ENCODE data around the gene FER. TPM values are rescaled to one million over a fixed set of nuclear protein-coding genes. Genes with fewer than 3 reads are reported as not detected.

Gene FER
- polyA plus RNA-seq, 1 donor (not counting 4 experiments of a cell fraction or from before 2014, with no cell fraction given) = 17.1 TPM

DNA sequence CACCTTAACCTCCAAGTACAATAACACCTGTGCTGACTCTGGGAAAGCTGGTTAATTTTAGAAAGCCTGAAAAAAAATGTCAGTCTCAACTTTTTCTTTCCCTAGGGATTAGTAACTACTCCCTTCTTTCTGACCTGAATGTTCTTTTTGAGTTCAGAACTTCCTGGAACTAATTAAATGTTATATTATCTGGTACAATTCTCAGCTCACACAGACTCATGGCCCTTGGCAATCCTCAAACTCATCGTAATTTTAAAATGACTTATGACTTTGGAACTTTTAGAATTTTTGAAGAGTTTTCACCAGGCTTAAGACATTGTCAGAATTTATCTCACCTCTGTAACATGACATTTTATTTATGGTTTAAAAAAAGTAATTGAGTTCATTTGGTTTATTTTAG lies 315.0 kb downstream of the FER start:
- Histone ChIP-seq H3K27ac (ENCODE audit: control insufficient read depth, insufficient read depth, low read length) (no peak overlapping the region), H4K20me1 (ENCODE audit: control insufficient read depth, extremely low read depth, insufficient read depth, low read length) (no peaks in the 10 kb centered on the region)
- no peak for FAIRE-seq

GRCh38 chr5:109063223-109063622 lies 315.5 kb downstream of the FER start:
- H3K4me2 ChIP-seq (ENCODE audit: control insufficient read depth, extremely low read depth, insufficient read depth, low read depth, low read length) = no peak overlapping the region
- H3K9me3 ChIP-seq (ENCODE audit: control insufficient read depth, low read depth, low read length) = no peaks in the 10 kb centered on the region
- H3K27me3 ChIP-seq (ENCODE audit: control insufficient read depth, extremely low read depth, insufficient read depth, low read length) = no peaks in the 10 kb centered on the region
- H3K27ac ChIP-seq (ENCODE audit: control insufficient read depth, insufficient read depth, low read length) = no peak overlapping the region
- H3K9ac ChIP-seq (ENCODE audit: control insufficient read depth, extremely low read depth, insufficient read depth, low read length) = no peak overlapping the region
- DNase-seq (ENCODE audit: low read depth, low spot score) = no peak
- dilution Hi-C loops (cut with MboI; ENCODE audit: extremely low pct_ligation_motif_present, low sequenced_read_pairs) = no loop called here
- FAIRE-seq = peak; percentile 9
- TF ChIP-seq CTCF (optimal IDR thresholded peaks at IDR 0.05 in 1 of 3, IDR thresholded peaks at IDR 0.05 in 1 of 3, conservative IDR thresholded peaks at IDR 0.05 in 1 of 3; ENCODE audit: extremely low read depth in 1 of 3, insufficient read depth in 2 of 3, low read length in 3 of 3) (no peak), EZH2 (IDR thresholded peaks at IDR 0.05; ENCODE audit: low read length) (no peak)
- no peaks in the 10 kb centered on the region for H3K36me3 ChIP-seq (ENCODE audit: control insufficient read depth in 2 of 2, extremely low read depth in 1 of 2, insufficient read depth in 2 of 2, low read length in 2 of 2)
- H3K4me3 ChIP-seq (ENCODE audit: control insufficient read depth in 2 of 3, extremely low read depth in 1 of 3, insufficient read depth in 2 of 3, low read depth in 1 of 3, low read length in 3 of 3) = no peak overlapping the region
- H2AFZ ChIP-seq (ENCODE audit: control insufficient read depth, low read length) = no peak overlapping the region
- no peaks in the 10 kb centered on the region for H4K20me1 ChIP-seq (ENCODE audit: control insufficient read depth, extremely low read depth, insufficient read depth, low read length)
- no peaks in the 10 kb centered on the region for H3K9me1 ChIP-seq (ENCODE audit: control insufficient read depth, extremely low read depth, insufficient read depth, low read length)
- H3K4me1 ChIP-seq (ENCODE audit: control insufficient read depth, extremely low read depth, insufficient read depth, low read length) = no peaks in the 10 kb centered on the region
- H3K79me2 ChIP-seq (ENCODE audit: control insufficient read depth, insufficient read depth, low read length) = no peaks in the 10 kb centered on the region

More for the DNA sequence above, 315.0 kb downstream of the FER start:
- no peak for TF ChIP-seq CTCF (optimal IDR thresholded peaks at IDR 0.05 in 1 of 3, IDR thresholded peaks at IDR 0.05 in 1 of 3, conservative IDR thresholded peaks at IDR 0.05 in 1 of 3; ENCODE audit: extremely low read depth in 1 of 3, insufficient read depth in 2 of 3, low read length in 3 of 3)
- no peak for TF ChIP-seq EZH2 (IDR thresholded peaks at IDR 0.05; ENCODE audit: low read length)
- Histone ChIP-seq H3K27me3 (ENCODE audit: control insufficient read depth, extremely low read depth, insufficient read depth, low read length) (no peaks in the 10 kb centered on the region), H3K4me3 (ENCODE audit: control insufficient read depth in 2 of 3, extremely low read depth in 1 of 3, insufficient read depth in 2 of 3, low read depth in 1 of 3, low read length in 3 of 3) (no peak overlapping the region), H3K4me2 (ENCODE audit: control insufficient read depth, extremely low read depth, insufficient read depth, low read depth, low read length) (no peak overlapping the region), H2AFZ (ENCODE audit: control insufficient read depth, low read length) (no peak overlapping the region), H3K9me3 (ENCODE audit: control insufficient read depth, low read depth, low read length) (no peaks in the 10 kb centered on the region), H3K9me1 (ENCODE audit: control insufficient read depth, extremely low read depth, insufficient read depth, low read length) (no peaks in the 10 kb centered on the region), H3K79me2 (ENCODE audit: control insufficient read depth, insufficient read depth, low read length) (no peaks in the 10 kb centered on the region), H3K4me1 (ENCODE audit: control insufficient read depth, extremely low read depth, insufficient read depth, low read length) (no peaks in the 10 kb centered on the region), H3K9ac (ENCODE audit: control insufficient read depth, extremely low read depth, insufficient read depth, low read length) (no peak overlapping the region), H3K36me3 (ENCODE audit: control insufficient read depth in 2 of 2, extremely low read depth in 1 of 2, insufficient read depth in 2 of 2, low read length in 2 of 2) (no peaks in the 10 kb centered on the region)
- dilution Hi-C loops (cut with MboI; ENCODE audit: extremely low pct_ligation_motif_present, low sequenced_read_pairs) = no loop called here
- no peak for DNase-seq (ENCODE audit: low read depth, low spot score)

All from keratinocyte (primary cell).